IPS-15b (cell line): Measurements from ENCODE around the gene CEP350.

ENCODE experiments used
- H3K27me3 ChIP-seq: one replicate; pipeline ENCODE4 v1.6.1; 2013; ENCODE audit warnings: low read length; ENCODE audit not compliant: control insufficient read depth, insufficient read depth
- H3K36me3 ChIP-seq: one replicate; pipeline ENCODE4 v1.6.1; 2013; ENCODE audit warnings: low read length; ENCODE audit not compliant: control insufficient read depth, insufficient read depth
- H3K4me1 ChIP-seq: one replicate; pipeline ENCODE4 v1.6.1; 2013; ENCODE audit warnings: mild to moderate bottlenecking, low read length; ENCODE audit not compliant: control insufficient read depth, insufficient read depth
- H3K4me3 ChIP-seq: one replicate; pipeline ENCODE4 v1.5.1; 2013; ENCODE audit warnings: low read depth, low read length
- H3K9ac ChIP-seq: one replicate; pipeline ENCODE4 v1.6.1; 2013; ENCODE audit warnings: low read depth, mild to moderate bottlenecking, low read length
- H3K9me3 ChIP-seq: one replicate; pipeline ENCODE4 v1.6.1; 2013; ENCODE audit warnings: mild to moderate bottlenecking, low read length; ENCODE audit not compliant: control insufficient read depth, insufficient read depth

CEP350 gene

DNA sequence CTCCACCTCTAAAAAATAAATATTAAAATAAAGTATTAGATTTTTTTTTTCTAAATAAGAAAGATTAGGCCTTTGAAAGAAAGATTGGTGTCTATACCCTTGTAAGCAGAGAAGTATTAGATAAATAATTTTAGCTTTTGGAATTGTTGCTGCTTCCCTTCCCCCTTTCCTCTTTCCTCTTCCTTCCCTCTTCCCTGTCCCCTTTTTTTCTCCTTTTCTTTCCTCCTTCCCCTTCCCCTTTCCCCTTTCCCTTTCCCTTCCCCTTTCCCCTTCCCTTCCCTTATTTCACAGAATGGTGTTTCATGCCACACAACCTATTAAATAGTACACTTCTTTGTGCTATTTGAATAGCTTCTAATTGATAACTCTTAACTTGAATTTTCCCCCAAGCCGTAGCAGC, 130.3 kb downstream of the CEP350 start:
- no peaks in the 10 kb centered on the region for H3K9me3 ChIP-seq
- H3K27me3 ChIP-seq, result no peaks in the 10 kb centered on the region
- no peaks in the 10 kb centered on the region for H3K4me1 ChIP-seq
- no peak overlapping the region for H3K9ac ChIP-seq
- H3K36me3 ChIP-seq, result peaks cover 3% of the 10 kb centered on the region
- no peak overlapping the region for H3K4me3 ChIP-seq

DNA sequence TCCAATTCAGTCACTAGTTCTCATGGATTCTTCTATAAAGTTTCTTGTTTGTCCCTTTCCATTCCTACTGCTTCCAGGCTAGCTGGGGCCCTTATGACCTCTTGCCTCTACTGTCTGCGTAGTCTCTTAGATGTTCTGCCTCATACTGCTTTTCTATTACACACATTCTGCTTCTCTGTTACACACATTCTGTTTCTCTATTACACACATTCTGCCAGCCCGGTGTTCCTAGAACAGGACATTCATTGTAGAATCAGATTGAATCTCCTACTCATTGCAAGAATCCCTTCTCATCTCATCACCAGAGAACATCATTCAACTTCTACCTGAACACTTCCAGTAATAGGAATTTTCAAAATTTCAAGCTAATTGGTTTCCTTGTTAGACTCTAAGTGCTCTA, 130.7 kb downstream of the CEP350 start:
- Histone ChIP-seq H3K4me3 (no peak overlapping the region), H3K9ac (no peak overlapping the region), H3K36me3 (peaks cover 3% of the 10 kb centered on the region), H3K9me3 (no peaks in the 10 kb centered on the region), H3K4me1 (no peaks in the 10 kb centered on the region), H3K27me3 (no peaks in the 10 kb centered on the region)

DNA sequence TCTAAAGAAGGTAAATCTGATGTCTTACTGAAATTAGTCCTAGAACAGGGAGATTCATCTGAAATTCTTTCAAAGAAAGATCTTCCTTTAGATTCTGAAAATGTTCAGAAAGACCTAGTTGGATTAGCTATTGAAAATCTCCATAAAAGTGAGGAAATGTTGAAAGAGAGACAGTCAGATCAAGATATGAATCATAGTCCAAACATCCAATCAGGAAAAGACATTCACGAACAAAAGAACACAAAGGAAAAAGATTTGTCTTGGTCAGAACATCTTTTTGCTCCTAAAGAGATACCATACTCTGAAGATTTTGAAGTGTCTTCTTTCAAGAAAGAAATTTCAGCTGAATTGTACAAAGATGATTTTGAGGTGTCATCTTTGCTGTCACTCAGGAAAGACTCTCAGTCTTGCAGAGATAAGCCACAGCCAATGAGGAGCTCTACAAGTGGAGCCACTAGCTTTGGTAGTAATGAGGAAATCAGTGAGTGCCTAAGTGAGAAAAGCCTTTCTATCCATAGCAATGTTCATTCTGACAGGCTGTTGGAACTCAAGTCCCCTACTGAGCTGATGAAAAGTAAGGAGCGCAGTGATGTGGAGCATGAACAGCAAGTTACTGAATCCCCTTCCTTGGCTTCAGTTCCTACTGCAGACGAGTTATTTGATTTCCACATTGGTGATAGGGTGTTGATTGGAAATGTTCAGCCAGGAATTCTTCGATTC, 138.5 kb downstream of the CEP350 start:
- Histone ChIP-seq H3K27me3 (no peaks in the 10 kb centered on the region), H3K36me3 (no peaks in the 10 kb centered on the region), H3K9me3 (no peaks in the 10 kb centered on the region), H3K4me3 (no peak overlapping the region), H3K4me1 (no peaks in the 10 kb centered on the region), H3K9ac (no peak overlapping the region)

DNA sequence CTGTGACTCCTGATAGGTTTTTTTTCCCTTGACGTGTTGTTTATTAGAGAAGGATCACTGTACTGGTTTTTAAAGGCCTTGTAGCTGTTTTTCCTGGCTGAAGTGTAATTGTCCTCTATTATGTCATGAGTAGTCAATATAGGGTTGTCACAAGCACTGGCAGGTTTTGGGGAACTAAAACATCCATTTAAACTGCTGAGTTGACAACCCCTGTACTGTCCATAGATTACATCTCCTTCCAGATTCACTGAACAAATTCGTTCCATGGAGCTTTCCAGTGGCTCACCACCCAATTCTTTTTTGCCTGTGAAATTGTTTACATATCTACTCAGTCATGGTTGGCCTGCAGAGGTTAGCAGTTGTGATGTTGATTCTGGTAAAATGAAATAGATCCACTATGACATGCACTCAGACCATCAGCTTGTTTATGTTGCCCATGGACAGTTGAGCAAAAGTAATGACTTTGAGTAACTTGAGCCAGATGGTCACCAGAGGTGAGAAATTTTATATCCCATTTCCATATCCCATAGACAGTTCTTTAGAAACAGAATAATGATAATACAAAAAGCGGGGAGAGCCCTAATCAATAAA, 140.2 kb downstream of the CEP350 start:
- no peaks in the 10 kb centered on the region for H3K36me3 ChIP-seq
- no peaks in the 10 kb centered on the region for H3K4me1 ChIP-seq
- H3K4me3 ChIP-seq, result no peak overlapping the region
- no peaks in the 10 kb centered on the region for H3K27me3 ChIP-seq
- H3K9ac ChIP-seq, result no peak overlapping the region
- H3K9me3 ChIP-seq, result no peaks in the 10 kb centered on the region

DNA sequence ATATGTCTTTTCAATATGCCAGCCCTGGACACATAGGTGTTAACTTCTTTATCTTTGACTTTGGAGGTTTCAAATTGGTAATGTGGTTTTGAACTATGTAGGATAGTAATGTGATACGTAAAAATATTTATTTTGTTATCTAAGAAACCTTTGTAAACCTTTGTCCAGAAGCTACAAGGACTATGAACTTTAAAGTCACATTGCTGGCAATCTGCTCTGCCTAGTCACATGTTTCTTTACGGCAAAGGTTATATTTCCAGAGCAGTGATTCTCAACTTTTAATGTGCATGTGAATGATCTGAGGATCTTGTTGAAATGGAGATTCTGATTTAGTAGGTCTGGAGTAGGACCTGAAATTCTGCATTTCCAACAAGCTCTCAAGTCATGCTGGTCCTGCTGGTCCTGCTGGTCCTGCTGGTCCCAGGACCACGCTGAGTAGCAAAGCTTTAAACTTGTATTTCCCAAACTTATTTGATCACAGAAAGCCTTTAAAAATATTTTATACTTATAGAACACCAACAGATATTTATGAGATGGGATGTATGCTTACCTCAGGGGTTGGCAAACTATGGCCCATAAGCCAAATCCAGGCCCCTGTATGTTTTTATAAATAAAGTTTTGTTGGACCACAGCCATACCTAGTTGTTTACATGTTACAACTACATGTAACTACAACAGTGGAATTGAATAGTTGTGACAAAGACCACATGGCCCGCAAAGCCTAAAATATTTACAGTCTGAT, 142.1 kb downstream of the CEP350 start:
- no peak overlapping the region for H3K4me3 ChIP-seq
- H3K9me3 ChIP-seq, result no peaks in the 10 kb centered on the region
- no peaks in the 10 kb centered on the region for H3K27me3 ChIP-seq
- H3K4me1 ChIP-seq, result no peaks in the 10 kb centered on the region
- H3K9ac ChIP-seq, result no peak overlapping the region
- no peaks in the 10 kb centered on the region for H3K36me3 ChIP-seq

DNA sequence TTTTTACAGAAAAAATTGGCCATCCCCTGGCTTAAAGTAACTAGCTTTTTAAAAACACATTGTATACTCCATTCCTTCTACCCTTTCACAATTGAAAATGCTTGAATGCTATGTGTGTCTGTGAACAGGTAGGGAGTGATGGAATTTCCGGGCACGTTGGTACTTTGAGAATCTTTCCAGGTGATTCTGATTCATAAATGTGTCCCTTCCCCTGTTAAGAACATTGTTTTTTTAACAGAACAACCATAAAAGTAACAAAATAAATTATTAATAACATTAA, 142.7 kb downstream of the CEP350 start:
- no peaks in the 10 kb centered on the region for H3K27me3 ChIP-seq
- no peak overlapping the region for H3K4me3 ChIP-seq
- no peaks in the 10 kb centered on the region for H3K4me1 ChIP-seq
- no peaks in the 10 kb centered on the region for H3K9me3 ChIP-seq
- no peak overlapping the region for H3K9ac ChIP-seq
- no peaks in the 10 kb centered on the region for H3K36me3 ChIP-seq

DNA sequence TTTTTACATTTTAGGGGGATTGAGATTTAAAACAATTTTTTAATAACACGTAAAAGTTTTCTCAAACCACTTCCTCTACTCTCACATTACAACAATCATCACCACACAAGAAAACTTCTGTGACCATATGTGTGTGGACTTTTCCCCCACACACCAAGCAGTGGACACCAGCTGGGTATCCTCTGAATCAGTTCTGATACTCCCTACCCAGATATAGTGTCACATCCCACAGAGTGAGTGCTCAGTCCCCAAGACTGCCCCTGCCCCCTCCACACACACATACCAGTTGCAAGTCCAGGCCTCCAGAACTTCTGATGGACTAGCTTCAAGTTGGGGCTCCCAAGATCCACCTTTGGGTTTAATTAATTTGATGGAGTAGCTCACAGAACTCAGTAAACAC, 146.8 kb downstream of the CEP350 start:
- Histone ChIP-seq H3K9me3 (no peaks in the 10 kb centered on the region), H3K4me3 (no peak overlapping the region), H3K27me3 (no peaks in the 10 kb centered on the region), H3K36me3 (no peaks in the 10 kb centered on the region), H3K4me1 (no peaks in the 10 kb centered on the region), H3K9ac (no peak overlapping the region)

DNA sequence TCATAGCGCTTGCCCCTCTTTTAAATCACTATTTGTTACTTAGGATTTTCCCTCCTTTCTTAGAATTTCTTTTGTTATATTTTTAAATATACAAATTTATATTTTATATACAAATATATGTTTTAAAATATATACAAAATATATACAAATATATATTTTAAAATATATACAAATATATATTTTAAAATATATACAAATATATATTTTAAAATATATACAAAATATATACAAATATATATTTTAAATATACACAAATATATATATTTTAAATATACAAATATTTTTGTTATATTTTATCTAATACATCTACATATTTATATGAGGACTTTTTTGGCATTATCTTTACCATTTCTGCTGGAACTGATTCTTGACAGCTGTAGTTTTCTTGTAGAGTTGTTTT, 149.2 kb downstream of the CEP350 start:
- H3K9me3 ChIP-seq, result no peaks in the 10 kb centered on the region
- no peaks in the 10 kb centered on the region for H3K4me1 ChIP-seq
- H3K4me3 ChIP-seq, result no peak overlapping the region
- H3K27me3 ChIP-seq, result no peaks in the 10 kb centered on the region
- H3K9ac ChIP-seq, result no peak overlapping the region
- H3K36me3 ChIP-seq, result no peaks in the 10 kb centered on the region

DNA sequence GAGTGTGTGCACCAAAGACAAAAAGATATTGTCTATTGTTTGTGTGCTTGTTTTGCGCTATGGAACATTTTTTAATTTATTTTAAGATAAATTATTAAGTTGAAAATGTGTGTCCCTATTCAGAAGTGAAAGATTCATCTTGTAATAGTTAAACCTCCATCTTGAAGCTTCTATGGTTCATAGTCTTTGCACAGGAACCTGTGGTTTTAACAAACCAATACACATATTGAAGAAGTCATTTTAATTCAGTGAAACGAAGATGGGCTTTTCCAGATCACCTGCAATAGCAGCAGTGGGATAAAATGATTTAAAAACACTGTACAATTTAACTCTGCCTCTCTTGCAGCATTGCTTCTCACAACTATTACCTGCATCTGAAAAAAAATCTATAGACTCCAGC, 157.5 kb downstream of the CEP350 start:
- Histone ChIP-seq H3K4me1 (no peaks in the 10 kb centered on the region), H3K9me3 (no peaks in the 10 kb centered on the region), H3K36me3 (peaks cover 8% of the 10 kb centered on the region), H3K4me3 (no peak overlapping the region), H3K9ac (no peak overlapping the region), H3K27me3 (no peaks in the 10 kb centered on the region)

DNA sequence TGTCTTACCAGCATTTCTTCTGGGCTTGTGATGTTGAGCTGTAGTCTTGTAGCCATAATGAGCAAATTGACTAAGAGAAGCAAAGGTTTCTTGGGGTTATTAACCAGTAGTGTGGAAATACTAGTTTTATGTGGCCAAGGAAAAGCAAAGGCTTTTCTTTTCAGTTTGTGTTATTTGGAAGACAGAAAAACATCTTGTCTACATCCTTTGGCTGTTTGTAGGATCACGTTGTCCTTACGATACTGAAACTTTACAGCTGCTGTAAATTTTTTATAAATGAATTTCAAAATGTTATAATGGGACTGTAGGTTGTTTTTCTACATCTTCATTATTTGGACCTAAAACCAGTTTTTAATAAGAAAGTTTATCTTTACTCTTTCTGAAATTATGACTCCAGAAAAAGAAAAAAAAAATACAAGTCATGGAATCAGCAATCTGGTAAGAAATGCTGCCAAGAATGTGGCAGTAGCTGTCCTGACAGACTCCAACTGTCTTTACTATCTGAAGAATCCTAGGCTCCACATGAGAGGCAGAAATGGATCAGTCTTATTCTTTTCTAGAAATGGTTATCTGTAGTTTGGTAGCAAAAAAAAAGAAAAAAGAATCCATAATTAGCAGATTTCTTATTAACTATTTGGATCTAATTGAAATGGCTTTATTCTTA, 158.5 kb downstream of the CEP350 start:
- H3K4me1 ChIP-seq, result no peaks in the 10 kb centered on the region
- no peaks in the 10 kb centered on the region for H3K27me3 ChIP-seq
- H3K9me3 ChIP-seq, result no peaks in the 10 kb centered on the region
- no peak overlapping the region for H3K4me3 ChIP-seq
- peaks cover 8% of the 10 kb centered on the region for H3K36me3 ChIP-seq
- H3K9ac ChIP-seq, result no peak overlapping the region

DNA sequence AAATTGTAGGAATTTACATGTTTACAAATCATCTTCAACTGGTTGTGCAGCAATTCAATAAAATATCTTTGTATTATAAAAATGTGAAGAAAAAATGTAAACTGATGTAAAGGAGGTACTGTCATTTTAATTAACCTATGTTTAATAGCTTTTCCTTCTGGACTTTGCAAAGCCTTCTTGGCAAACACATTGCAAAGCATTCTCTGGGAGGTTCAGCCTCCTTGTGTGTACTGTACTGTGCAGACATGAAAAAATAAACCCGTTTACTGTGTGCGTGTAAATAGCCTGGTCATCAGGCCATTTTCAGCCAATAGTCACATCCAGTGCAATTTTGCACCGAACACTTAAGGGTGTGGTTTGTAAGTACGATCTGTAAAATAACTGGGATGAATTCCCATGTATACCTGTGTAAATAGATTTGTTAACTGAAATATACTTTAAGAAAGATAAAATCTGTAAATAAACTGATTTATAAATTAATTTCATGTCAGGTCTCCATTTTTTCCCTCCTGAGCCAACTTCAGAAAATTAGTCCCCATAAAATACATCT, 159.9 kb downstream of the CEP350 start:
- Histone ChIP-seq H3K4me1 (no peaks in the 10 kb centered on the region), H3K4me3 (no peak overlapping the region), H3K36me3 (peaks cover 8% of the 10 kb centered on the region), H3K27me3 (no peaks in the 10 kb centered on the region), H3K9me3 (no peaks in the 10 kb centered on the region), H3K9ac (no peak overlapping the region)
